Measurements from ENCODE around the gene TEX38. TPM values are rescaled to one million over a fixed set of nuclear protein-coding genes. Genes with fewer than 3 reads are reported as not detected.

TEX38 gene
- total and polyA plus RNA-seq, 10 of the 15 experiments (the other 5 are each of a cell fraction or from before 2014, with no cell fraction given): 0.07 to 0.32 (median 0.15) TPM; not detected in 7

DNA sequence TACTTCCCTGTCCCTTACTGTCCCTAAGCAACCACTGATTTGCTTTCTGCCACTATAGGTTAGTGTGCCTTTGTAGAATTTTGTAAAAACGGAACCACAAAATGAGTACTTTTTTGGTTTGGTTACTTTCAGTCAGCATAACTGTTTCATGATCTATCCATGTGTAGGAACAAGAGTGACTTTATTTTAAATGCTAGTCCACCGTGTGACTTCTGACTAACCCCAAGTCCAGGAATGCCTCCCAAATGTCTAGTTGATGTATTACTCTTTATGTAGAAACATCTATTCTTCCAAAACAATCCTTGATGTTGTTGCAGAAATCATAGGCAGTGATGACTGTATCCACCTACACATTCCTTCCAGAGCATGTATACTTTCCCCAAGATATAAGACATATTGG is 24.8 kb upstream of the TEX38 start (continued):
- TF ChIP-seq, protein P1, sequence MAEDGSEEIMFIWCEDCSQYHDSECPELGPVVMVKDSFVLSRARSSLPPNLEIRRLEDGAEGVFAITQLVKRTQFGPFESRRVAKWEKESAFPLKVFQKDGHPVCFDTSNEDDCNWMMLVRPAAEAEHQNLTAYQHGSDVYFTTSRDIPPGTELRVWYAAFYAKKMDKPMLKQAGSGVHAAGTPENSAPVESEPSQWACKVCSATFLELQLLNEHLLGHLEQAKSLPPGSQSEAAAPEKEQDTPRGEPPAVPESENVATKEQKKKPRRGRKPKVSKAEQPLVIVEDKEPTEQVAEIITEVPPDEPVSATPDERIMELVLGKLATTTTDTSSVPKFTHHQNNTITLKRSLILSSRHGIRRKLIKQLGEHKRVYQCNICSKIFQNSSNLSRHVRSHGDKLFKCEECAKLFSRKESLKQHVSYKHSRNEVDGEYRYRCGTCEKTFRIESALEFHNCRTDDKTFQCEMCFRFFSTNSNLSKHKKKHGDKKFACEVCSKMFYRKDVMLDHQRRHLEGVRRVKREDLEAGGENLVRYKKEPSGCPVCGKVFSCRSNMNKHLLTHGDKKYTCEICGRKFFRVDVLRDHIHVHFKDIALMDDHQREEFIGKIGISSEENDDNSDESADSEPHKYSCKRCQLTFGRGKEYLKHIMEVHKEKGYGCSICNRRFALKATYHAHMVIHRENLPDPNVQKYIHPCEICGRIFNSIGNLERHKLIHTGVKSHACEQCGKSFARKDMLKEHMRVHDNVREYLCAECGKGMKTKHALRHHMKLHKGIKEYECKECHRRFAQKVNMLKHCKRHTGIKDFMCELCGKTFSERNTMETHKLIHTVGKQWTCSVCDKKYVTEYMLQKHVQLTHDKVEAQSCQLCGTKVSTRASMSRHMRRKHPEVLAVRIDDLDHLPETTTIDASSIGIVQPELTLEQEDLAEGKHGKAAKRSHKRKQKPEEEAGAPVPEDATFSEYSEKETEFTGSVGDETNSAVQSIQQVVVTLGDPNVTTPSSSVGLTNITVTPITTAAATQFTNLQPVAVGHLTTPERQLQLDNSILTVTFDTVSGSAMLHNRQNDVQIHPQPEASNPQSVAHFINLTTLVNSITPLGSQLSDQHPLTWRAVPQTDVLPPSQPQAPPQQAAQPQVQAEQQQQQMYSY (CRISPR knock-in tag; IDR thresholded peaks at IDR 0.05): no peak
- TF ChIP-seq STAT1 (conservative IDR thresholded peaks at IDR 0.05): no peak
- TF ChIP-seq, protein P2, sequence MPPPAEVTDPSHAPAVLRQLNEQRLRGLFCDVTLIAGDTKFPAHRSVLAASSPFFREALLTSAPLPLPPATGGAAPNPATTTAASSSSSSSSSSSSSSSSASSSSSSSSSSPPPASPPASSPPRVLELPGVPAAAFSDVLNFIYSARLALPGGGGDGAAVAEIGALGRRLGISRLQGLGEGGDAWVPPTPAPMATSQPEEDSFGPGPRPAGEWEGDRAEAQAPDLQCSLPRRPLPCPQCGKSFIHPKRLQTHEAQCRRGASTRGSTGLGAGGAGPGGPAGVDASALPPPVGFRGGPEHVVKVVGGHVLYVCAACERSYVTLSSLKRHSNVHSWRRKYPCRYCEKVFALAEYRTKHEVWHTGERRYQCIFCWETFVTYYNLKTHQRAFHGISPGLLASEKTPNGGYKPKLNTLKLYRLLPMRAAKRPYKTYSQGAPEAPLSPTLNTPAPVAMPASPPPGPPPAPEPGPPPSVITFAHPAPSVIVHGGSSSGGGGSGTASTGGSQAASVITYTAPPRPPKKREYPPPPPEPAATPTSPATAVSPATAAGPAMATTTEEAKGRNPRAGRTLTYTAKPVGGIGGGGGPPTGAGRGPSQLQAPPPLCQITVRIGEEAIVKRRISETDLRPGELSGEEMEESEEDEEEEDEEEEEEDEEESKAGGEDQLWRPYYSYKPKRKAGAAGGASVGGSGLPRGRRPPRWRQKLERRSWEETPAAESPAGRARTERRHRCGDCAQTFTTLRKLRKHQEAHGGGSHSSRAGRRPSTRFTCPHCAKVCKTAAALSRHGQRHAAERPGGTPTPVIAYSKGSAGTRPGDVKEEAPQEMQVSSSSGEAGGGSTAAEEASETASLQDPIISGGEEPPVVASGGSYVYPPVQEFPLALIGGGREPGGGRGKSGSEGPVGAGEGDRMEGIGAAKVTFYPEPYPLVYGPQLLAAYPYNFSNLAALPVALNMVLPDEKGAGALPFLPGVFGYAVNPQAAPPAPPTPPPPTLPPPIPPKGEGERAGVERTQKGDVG (CRISPR knock-in tag; IDR thresholded peaks at IDR 0.05): no peak
- no peak for TF ChIP-seq HCFC1 (IDR thresholded peaks at IDR 0.05; ENCODE audit: low read length)
- no peak for TF ChIP-seq PAX8 (IDR thresholded peaks at IDR 0.05)
- TF ChIP-seq HDAC6 (IDR thresholded peaks at IDR 0.05; ENCODE audit: unreplicated experiment): no peak
- no peak for TF ChIP-seq EGR1 (IDR thresholded peaks at IDR 0.05; ENCODE audit: borderline replicate concordance in 1 of 2, low read depth in 2 of 2, low read length in 2 of 2)
- TF ChIP-seq MEF2A (IDR thresholded peaks at IDR 0.05; ENCODE audit: insufficient read depth, low read depth, low read length): no peak
- TF ChIP-seq, protein P3, sequence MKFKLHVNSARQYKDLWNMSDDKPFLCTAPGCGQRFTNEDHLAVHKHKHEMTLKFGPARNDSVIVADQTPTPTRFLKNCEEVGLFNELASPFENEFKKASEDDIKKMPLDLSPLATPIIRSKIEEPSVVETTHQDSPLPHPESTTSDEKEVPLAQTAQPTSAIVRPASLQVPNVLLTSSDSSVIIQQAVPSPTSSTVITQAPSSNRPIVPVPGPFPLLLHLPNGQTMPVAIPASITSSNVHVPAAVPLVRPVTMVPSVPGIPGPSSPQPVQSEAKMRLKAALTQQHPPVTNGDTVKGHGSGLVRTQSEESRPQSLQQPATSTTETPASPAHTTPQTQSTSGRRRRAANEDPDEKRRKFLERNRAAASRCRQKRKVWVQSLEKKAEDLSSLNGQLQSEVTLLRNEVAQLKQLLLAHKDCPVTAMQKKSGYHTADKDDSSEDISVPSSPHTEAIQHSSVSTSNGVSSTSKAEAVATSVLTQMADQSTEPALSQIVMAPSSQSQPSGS (IDR thresholded peaks at IDR 0.05; ENCODE audit: low read length): no peak
- TF ChIP-seq DPF2 (IDR thresholded peaks at IDR 0.05): no peak

Measured in GM12878 (cell line).